ENCODE data around the gene RHEB. TPM values are rescaled to one million over a fixed set of nuclear protein-coding genes. Genes with fewer than 3 reads are reported as not detected.
A peak's percentile ranks its signal among the peaks of the same experiment; 100 is the strongest.

The RHEB gene
- total and polyA plus RNA-seq, 11 donors: 81.4 to 155 (median 106) TPM

DNA sequence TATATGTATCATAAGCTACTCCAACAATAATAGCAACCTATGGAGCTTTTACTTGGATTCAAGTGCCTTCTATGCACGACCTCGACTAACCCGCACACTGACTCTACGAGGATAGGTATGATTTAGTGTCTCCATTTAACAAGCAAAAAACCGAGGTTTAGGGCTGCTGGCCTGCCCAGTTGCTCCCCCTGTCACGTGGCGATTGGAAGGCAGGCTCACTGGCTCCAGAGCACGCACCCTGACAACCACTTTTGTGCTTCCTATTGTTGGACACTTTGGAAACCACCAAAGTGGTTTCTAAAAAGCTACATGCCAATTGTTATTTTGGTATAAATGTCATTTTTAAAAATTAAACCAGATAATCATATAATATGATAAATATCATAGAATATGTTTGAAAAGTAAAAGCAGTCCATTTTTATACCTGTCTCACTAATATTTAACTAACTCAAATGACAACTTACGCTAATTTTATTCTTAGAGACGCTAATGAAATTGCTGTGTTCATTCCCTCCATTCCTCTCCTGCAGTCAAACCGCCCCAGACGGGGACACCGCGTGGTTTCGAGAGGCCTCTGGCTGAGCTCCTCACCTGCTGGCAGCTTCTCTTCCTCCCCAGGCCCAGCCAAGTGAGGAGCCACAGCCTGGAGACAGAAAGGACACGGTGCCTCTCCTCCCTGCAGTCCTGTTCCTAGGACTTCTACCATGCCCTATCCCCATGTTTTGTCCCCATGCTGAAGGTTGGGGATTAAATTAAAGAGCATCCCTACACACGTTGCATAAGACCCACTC lies 22.2 kb upstream of the RHEB start:
- no peak overlapping the region for H3K27ac ChIP-seq
- 83 to 91% (median 88%) methylated on average over 17 of the region's 17 CpGs for WGBS, 4 donors
- peaks cover 0 to 23% (median 8%) of the 10 kb centered on the region in 12 donors for H3K4me1 ChIP-seq
- DNase-seq: no peak
- TF ChIP-seq, protein P1, sequence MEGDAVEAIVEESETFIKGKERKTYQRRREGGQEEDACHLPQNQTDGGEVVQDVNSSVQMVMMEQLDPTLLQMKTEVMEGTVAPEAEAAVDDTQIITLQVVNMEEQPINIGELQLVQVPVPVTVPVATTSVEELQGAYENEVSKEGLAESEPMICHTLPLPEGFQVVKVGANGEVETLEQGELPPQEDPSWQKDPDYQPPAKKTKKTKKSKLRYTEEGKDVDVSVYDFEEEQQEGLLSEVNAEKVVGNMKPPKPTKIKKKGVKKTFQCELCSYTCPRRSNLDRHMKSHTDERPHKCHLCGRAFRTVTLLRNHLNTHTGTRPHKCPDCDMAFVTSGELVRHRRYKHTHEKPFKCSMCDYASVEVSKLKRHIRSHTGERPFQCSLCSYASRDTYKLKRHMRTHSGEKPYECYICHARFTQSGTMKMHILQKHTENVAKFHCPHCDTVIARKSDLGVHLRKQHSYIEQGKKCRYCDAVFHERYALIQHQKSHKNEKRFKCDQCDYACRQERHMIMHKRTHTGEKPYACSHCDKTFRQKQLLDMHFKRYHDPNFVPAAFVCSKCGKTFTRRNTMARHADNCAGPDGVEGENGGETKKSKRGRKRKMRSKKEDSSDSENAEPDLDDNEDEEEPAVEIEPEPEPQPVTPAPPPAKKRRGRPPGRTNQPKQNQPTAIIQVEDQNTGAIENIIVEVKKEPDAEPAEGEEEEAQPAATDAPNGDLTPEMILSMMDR (IDR thresholded peaks at IDR 0.05): no peak
- TF ChIP-seq POLR2A (IDR thresholded peaks at IDR 0.05): no peak
- ATAC-seq: no peak
- H3K4me3 ChIP-seq: no peak overlapping the region
- intact Hi-C loops (cut with DNase I): no loop called here
- H3K36me3 ChIP-seq: no peaks in the 10 kb centered on the region
- no peaks in the 10 kb centered on the region for H3K9me3 ChIP-seq
- peaks cover 0 to 4% (median 0%) of the 10 kb centered on the region in 9 donors for H3K27me3 ChIP-seq

DNA sequence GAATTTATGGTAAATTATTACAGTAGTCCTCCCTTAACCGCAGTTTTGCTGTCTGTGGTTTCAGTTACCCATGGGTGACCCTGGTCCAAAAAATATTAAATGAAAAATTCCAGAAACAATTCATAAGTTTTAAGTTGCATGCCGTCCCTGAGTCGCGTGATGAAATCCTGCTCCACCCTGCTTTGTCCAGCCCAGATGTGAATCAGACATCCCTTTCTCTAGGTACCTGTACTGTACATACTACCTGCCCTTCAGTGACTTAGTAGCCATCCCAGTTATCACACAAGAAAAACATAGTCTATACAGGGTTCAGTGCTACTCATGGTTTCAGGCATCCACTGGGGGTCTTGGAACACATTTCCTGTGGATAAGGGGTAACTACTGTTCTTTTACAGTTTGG lies 20.5 kb upstream of the RHEB start:
- 90 to 98% (median 96%) methylated on average over 4 of the region's 4 CpGs for WGBS, 4 donors
- Histone ChIP-seq H3K36me3 (no peaks in the 10 kb centered on the region), H3K27ac (no peak overlapping the region), H3K4me3 (no peak overlapping the region), H3K9me3 (no peaks in the 10 kb centered on the region), H3K4me1 (peaks cover 0 to 19% (median 8%) of the 10 kb centered on the region in 12 donors), H3K27me3 (no peaks in the 10 kb centered on the region)
- DNase-seq: no peak
- TF ChIP-seq, protein P1 (IDR thresholded peaks at IDR 0.05): no peak
- no peak for TF ChIP-seq POLR2A (IDR thresholded peaks at IDR 0.05)
- no peak for ATAC-seq
- intact Hi-C loops (cut with DNase I): no loop called here

GRCh38 chr7:151539088-151539671 lies 19.5 kb upstream of the RHEB start:
- intact Hi-C loops (cut with DNase I): no loop called here
- peak; percentile 76 to 92 (median 84) for ATAC-seq
- H3K27ac ChIP-seq: peak overlapping the region in 2 of 12 donors; percentile 4 to 69

More at GRCh38 chr7:151539088-151539671, 19.5 kb upstream of the RHEB start:
- Histone ChIP-seq H3K27me3 (no peaks in the 10 kb centered on the region), H3K4me1 (peaks cover 0 to 19% (median 8%) of the 10 kb centered on the region in 12 donors), H3K36me3 (no peaks in the 10 kb centered on the region), H3K9me3 (no peaks in the 10 kb centered on the region), H3K4me3 (no peak overlapping the region)
- peak in 3 of 5 donors; percentile 26 to 50 (median 45) for DNase-seq
- 50 to 70% (median 67%) methylated on average over 9 of the region's 9 CpGs for WGBS, 4 donors
- TF ChIP-seq, protein P1 (IDR thresholded peaks at IDR 0.05): no peak
- TF ChIP-seq POLR2A (IDR thresholded peaks at IDR 0.05): no peak

Measured in heart left ventricle (tissue), 16 donors.